Upper lobe of left lung (tissue), 4 donors: Measurements from ENCODE around the gene COTL1.

Experiments used
- POLR2A ChIP-seq, 4 donors: fragments of 450-650 bp; IDR thresholded peaks; one replicate each; pipeline ENCODE4 v1.5.1; 2016 to 2017; ENCODE audit warnings: antibody characterized with exemption in 4 of 4, mild to moderate bottlenecking in 2 of 4
- POLR2AphosphoS5 ChIP-seq, 2 donors: sonication (generic); formaldehyde crosslinking; IDR thresholded peaks; one replicate each; pipeline ENCODE4 v1.5.1; 2017; ENCODE audit warnings: antibody characterized with exemption in 2 of 2
- TF ChIP-seq, protein P1 (sequence below), 6 experiments: fragments of 450-650 bp in 4 of 6; fragments of 200-600 bp in 2 of 6; sonication (generic) in 2 of 6; IDR thresholded peaks; one replicate each; pipeline ENCODE4 v1.5.1; 2016 to 2019; ENCODE audit warnings: antibody characterized with exemption in 6 of 6

DNA sequence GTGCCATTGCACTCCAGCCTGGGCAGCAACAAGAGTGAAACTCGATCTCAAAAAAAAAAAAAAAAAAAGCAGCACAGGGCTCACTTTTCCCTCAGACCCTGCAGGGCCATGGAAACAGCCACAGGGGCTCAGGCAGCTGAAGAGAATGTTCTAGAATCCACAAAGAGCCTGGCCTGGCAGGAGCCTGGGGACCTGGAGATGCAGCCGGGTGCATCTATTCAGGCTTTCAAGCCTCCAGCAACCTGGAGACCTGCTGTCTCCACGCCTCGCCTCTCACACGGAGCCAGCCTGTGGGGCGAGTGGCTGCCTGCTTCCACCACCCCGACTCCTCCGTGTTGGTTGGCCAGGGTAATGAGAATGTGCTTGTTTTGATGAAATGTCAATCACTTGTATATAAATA lies 69.4 kb downstream of the COTL1 start:
- TF ChIP-seq, protein P1, sequence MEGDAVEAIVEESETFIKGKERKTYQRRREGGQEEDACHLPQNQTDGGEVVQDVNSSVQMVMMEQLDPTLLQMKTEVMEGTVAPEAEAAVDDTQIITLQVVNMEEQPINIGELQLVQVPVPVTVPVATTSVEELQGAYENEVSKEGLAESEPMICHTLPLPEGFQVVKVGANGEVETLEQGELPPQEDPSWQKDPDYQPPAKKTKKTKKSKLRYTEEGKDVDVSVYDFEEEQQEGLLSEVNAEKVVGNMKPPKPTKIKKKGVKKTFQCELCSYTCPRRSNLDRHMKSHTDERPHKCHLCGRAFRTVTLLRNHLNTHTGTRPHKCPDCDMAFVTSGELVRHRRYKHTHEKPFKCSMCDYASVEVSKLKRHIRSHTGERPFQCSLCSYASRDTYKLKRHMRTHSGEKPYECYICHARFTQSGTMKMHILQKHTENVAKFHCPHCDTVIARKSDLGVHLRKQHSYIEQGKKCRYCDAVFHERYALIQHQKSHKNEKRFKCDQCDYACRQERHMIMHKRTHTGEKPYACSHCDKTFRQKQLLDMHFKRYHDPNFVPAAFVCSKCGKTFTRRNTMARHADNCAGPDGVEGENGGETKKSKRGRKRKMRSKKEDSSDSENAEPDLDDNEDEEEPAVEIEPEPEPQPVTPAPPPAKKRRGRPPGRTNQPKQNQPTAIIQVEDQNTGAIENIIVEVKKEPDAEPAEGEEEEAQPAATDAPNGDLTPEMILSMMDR (IDR thresholded peaks at IDR 0.05), result no peak
- TF ChIP-seq POLR2A (IDR thresholded peaks at IDR 0.05) (no peak), POLR2AphosphoS5 (IDR thresholded peaks at IDR 0.05) (no peak)
